ENCODE measurements around the gene MOGAT3. TPM values are rescaled to one million over a fixed set of nuclear protein-coding genes. Genes with fewer than 3 reads are reported as not detected.

The MOGAT3 gene
- total RNA-seq, 1 experiment from 2014 or later = 0.81 TPM

GRCh38 chr7:101171442-101171837, 29.4 kb downstream of the MOGAT3 start:
- ATAC-seq (no peak), DNase-seq (ENCODE audit: low spot score) (no peak)
- ChIA-PET POLR2A (interaction anchor here (0.9 to 2.0 kb wide), 3 partner anchors 11 to 29 kb away, joined by 3 to 15 read pairs (median 4); no protein-coding TSS in a partner anchor), CTCF (interaction anchor here (0.8 to 2.5 kb wide), 9 partner anchors 8 to 111 kb away, joined by 3 to 37 read pairs (median 9); partner anchors contain the start of gene AP1S1)
- TF ChIP-seq GTF2I (CRISPR knock-in tag; conservative IDR thresholded peaks at IDR 0.05) = no peak
- no peak for TF ChIP-seq PREB (CRISPR knock-in tag; IDR thresholded peaks at IDR 0.05; ENCODE audit: borderline replicate concordance)
- no peak for TF ChIP-seq NR3C1 (CRISPR knock-in tag; conservative IDR thresholded peaks at IDR 0.05; ENCODE audit: low read depth)
- no peak for TF ChIP-seq TEAD4 (CRISPR knock-in tag; IDR thresholded peaks at IDR 0.05)
- TF ChIP-seq MYBL2 (CRISPR knock-in tag; IDR thresholded peaks at IDR 0.05) = no peak
- no peak for TF ChIP-seq RELA (CRISPR knock-in tag; IDR thresholded peaks at IDR 0.05; ENCODE audit: borderline replicate concordance)
- no peak for TF ChIP-seq E2F1 (CRISPR knock-in tag; IDR thresholded peaks at IDR 0.05)
- no peak for TF ChIP-seq ZSCAN18 (CRISPR knock-in tag; IDR thresholded peaks at IDR 0.05)
- no peak for TF ChIP-seq RORB (CRISPR knock-in tag; IDR thresholded peaks at IDR 0.05)
- no peak for TF ChIP-seq E2F4 (CRISPR knock-in tag; IDR thresholded peaks at IDR 0.05; ENCODE audit: borderline replicate concordance, low read depth)
- TF ChIP-seq ZNF512 (CRISPR knock-in tag; IDR thresholded peaks at IDR 0.05; ENCODE audit: borderline replicate concordance) = no peak
- no peak for TF ChIP-seq SOX15 (CRISPR knock-in tag; IDR thresholded peaks at IDR 0.05)
- TF ChIP-seq E2F5 (CRISPR knock-in tag; IDR thresholded peaks at IDR 0.05) = no peak
- TF ChIP-seq ZBTB43 (CRISPR knock-in tag; IDR thresholded peaks at IDR 0.05) = no peak
- TF ChIP-seq ZNF396 (CRISPR knock-in tag; IDR thresholded peaks at IDR 0.05; ENCODE audit: borderline replicate concordance) = no peak
- TF ChIP-seq NFE2L1 (CRISPR knock-in tag; IDR thresholded peaks at IDR 0.05) = no peak
- no peak for TF ChIP-seq STAT6 (CRISPR knock-in tag; conservative IDR thresholded peaks at IDR 0.05; ENCODE audit: low read depth)
- Mint-ChIP-seq H3K27me3 (ENCODE audit: low read depth) (peaks cover 98% of the 10 kb centered on the region), H3K36me3 (no peaks in the 10 kb centered on the region), H3K4me3 (peak overlapping the region; percentile 74), H3K27ac (no peak overlapping the region), H3K9me3 (no peaks in the 10 kb centered on the region), H3K4me1 (peaks cover 61% of the 10 kb centered on the region)
